DND-41 (cell line): ENCODE results near the gene METTL24.

ENCODE experiments used
- ATAC-seq: fragments of 200-7000 bp; cut with Tn5 transposase; 3 replicates; pipeline ENCODE4 v1.9.1; 2021; ENCODE audit warnings: low read depth; ENCODE audit not compliant: insufficient read depth
- DNase-seq: peaks from one replicate; pipeline ENCODE4 v3.0.0-alpha.2; 2020
- H2AFZ ChIP-seq: 2 replicates; pipeline ENCODE4 v1.6.0; 2012; ENCODE audit warnings: low read depth, low read length
- H3K27ac ChIP-seq: 2 replicates; pipeline ENCODE4 v1.5.1; 2012; ENCODE audit warnings: low read length, inconsistent platforms
- H3K27me3 ChIP-seq: fragments of 200-600 bp; sonication (generic); 2 replicates; pipeline ENCODE4 v1.6.0; 2012; ENCODE audit warnings: low read length, mild to moderate bottlenecking, inconsistent platforms; ENCODE audit not compliant: insufficient read depth, poor library complexity
- H3K36me3 ChIP-seq: 2 replicates; pipeline ENCODE4 v1.5.1; 2012; ENCODE audit warnings: low read length, inconsistent platforms; ENCODE audit not compliant: insufficient read depth
- H3K4me1 ChIP-seq: 2 replicates; pipeline ENCODE4 v1.5.1; 2012; ENCODE audit warnings: mild to moderate bottlenecking, low read length; ENCODE audit not compliant: insufficient read depth
- H3K4me2 ChIP-seq: 2 replicates; pipeline ENCODE4 v1.6.0; 2012; ENCODE audit warnings: mild to moderate bottlenecking, moderate library complexity, low read length, inconsistent platforms; ENCODE audit not compliant: insufficient read depth
- H3K4me3 ChIP-seq, 2 experiments: fragments of 200-600 bp in 1 of 2; shearing (Covaris generic) in 1 of 2; 2 replicates each; pipeline ENCODE4 v1.5.1; 2012 to 2016; ENCODE audit warnings: inconsistent platforms in 2 of 2, low read length in 2 of 2, mild to moderate bottlenecking in 2 of 2, low read depth in 1 of 2, moderate library complexity in 1 of 2
- H3K79me2 ChIP-seq: 2 replicates; pipeline ENCODE4 v1.6.0; 2012; ENCODE audit warnings: low read length, inconsistent platforms; ENCODE audit not compliant: insufficient read depth
- H3K9ac ChIP-seq: 2 replicates; pipeline ENCODE4 v1.6.0; 2012; ENCODE audit warnings: low read depth, mild to moderate bottlenecking, inconsistent platforms, low read length, moderate library complexity
- H3K9me3 ChIP-seq: 2 replicates; pipeline ENCODE4 v1.5.1; 2012; ENCODE audit warnings: low read length, moderate library complexity, mild to moderate bottlenecking, inconsistent platforms; ENCODE audit not compliant: insufficient read depth, severe bottlenecking
- H4K20me1 ChIP-seq: 2 replicates; pipeline ENCODE4 v1.6.0; 2012; ENCODE audit warnings: low read length; ENCODE audit not compliant: insufficient read depth
- EZH2 ChIP-seq: IDR thresholded peaks from 3 replicates; pipeline ENCODE4 v1.6.1; 2012; ENCODE audit warnings: borderline replicate concordance, low read depth, mild to moderate bottlenecking, moderate library complexity, low read length, inconsistent platforms; ENCODE audit not compliant: severe bottlenecking
- TF ChIP-seq, protein P1 (sequence below): IDR thresholded peaks from 2 replicates; pipeline ENCODE4 v1.5.1; 2012; ENCODE audit warnings: borderline replicate concordance, low read length, moderate library complexity, mild to moderate bottlenecking; ENCODE audit not compliant: poor library complexity, severe bottlenecking; ENCODE audit errors: extremely low read depth

METTL24 gene

DNA sequence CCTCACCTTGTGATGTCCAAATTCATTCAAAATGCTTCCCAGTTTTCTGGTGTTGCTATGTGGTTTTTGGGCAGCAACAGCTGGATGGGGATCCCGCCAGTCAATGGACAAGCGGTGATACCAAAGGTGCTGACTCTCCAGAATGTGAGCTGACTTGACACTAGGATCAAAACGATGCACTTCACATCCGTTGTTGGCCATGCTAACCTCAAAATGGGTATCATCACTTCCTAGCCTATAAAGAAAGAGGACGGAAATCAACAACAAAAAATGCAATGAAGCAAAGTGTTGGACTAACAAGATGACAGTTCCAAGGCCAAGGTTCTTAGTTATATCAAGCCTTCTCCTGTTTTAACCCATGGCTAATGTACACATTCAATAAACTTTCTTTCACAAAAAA, 59.2 kb downstream of the METTL24 start:
- DNase-seq: no peak
- Histone ChIP-seq H3K4me2 (no peak overlapping the region), H3K4me1 (no peaks in the 10 kb centered on the region), H3K27me3 (peaks cover 7% of the 10 kb centered on the region), H3K27ac (no peak overlapping the region), H3K79me2 (no peaks in the 10 kb centered on the region), H4K20me1 (no peaks in the 10 kb centered on the region), H3K4me3 (no peak overlapping the region), H3K36me3 (no peaks in the 10 kb centered on the region), H2AFZ (no peak overlapping the region), H3K9me3 (no peaks in the 10 kb centered on the region), H3K9ac (no peak overlapping the region)
- no peak for TF ChIP-seq EZH2
- TF ChIP-seq, protein P1, sequence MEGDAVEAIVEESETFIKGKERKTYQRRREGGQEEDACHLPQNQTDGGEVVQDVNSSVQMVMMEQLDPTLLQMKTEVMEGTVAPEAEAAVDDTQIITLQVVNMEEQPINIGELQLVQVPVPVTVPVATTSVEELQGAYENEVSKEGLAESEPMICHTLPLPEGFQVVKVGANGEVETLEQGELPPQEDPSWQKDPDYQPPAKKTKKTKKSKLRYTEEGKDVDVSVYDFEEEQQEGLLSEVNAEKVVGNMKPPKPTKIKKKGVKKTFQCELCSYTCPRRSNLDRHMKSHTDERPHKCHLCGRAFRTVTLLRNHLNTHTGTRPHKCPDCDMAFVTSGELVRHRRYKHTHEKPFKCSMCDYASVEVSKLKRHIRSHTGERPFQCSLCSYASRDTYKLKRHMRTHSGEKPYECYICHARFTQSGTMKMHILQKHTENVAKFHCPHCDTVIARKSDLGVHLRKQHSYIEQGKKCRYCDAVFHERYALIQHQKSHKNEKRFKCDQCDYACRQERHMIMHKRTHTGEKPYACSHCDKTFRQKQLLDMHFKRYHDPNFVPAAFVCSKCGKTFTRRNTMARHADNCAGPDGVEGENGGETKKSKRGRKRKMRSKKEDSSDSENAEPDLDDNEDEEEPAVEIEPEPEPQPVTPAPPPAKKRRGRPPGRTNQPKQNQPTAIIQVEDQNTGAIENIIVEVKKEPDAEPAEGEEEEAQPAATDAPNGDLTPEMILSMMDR: no peak
- no peak for ATAC-seq

DNA sequence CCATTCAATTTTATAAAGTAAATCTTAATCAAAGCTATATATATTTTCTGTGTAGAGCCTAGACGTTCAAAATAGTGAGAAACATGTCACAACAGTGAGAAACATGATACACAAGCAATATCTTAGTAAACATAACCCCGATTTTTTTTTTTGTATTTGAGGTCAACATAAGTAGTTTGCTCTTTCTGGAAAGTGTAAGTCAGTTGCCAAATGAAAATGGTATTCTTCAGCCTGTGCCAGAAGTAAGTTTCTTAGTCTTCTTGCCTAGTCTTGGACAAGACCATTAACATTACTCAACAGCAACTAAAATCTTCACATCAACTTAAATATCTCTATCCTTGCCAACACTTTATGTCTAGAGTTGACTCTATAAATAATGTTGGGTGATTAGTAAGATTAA, 59.7 kb downstream of the METTL24 start:
- Histone ChIP-seq H4K20me1 (no peaks in the 10 kb centered on the region), H3K36me3 (no peaks in the 10 kb centered on the region), H3K4me1 (no peaks in the 10 kb centered on the region), H3K27me3 (peaks cover 11% of the 10 kb centered on the region), H3K79me2 (no peaks in the 10 kb centered on the region), H3K9me3 (no peaks in the 10 kb centered on the region), H3K9ac (no peak overlapping the region), H3K4me3 (no peak overlapping the region), H2AFZ (no peak overlapping the region), H3K4me2 (no peak overlapping the region), H3K27ac (no peak overlapping the region)
- DNase-seq: no peak
- no peak for ATAC-seq
- no peak for TF ChIP-seq EZH2
- TF ChIP-seq, protein P1: no peak

DNA sequence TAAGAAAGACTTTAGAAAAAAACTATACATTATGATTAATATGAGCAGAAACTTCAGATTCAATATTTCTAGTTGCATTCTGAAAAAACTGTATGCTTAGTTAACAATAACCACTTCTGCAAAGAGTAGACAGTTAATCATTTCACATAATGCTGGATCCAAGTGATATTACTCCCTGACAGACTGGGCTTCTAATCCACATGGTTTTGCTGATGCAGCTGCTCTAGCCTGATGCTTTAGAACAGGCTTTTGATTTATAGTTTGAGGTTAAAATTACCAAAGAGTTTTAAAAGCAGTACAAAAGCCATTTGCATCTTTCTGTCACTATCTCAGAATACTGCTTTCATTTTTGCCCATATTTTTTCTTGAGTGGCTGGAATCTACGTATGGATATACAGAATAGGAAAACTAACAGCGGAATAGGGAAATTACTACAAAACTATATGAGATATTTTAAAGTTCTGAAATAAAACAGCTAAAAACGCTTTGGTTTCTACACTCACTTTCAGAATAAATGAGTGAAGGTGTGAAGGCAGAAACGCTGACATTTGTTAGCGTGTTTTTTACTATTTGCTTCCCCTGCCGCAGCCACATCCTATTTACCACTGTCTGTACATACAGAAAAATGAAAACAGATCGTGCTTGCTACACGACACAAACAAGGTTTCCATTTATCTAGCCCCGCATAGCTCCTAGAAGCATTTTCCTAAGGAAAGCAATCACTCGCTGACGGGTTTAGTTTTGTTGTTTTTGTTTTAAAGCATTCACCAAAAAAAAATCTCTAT, 61.7 kb downstream of the METTL24 start:
- Histone ChIP-seq H3K9me3 (no peaks in the 10 kb centered on the region), H3K4me2 (no peak overlapping the region)
- TF ChIP-seq, protein P1: no peak
- TF ChIP-seq EZH2: no peak

More for the DNA sequence above, 61.7 kb downstream of the METTL24 start:
- Histone ChIP-seq H3K36me3 (no peaks in the 10 kb centered on the region), H4K20me1 (no peaks in the 10 kb centered on the region), H3K27ac (no peak overlapping the region), H3K4me1 (no peaks in the 10 kb centered on the region), H3K79me2 (no peaks in the 10 kb centered on the region), H3K9ac (no peak overlapping the region), H3K27me3 (peaks cover 15% of the 10 kb centered on the region), H2AFZ (no peak overlapping the region), H3K4me3 (no peak overlapping the region)
- no peak for DNase-seq
- ATAC-seq: no peak
